BLaER1 (cell line): ENCODE data around the gene SMYD1.
A peak's percentile ranks its signal among the peaks of the same experiment; 100 is the strongest.

Source experiments
- H3K27ac ChIP-seq: shearing (Covaris generic); formaldehyde crosslinking; 2 replicates; pipeline ENCODE4 v1.8.1; 2022
- H3K27me3 ChIP-seq: shearing (Covaris generic); formaldehyde crosslinking; 2 replicates; pipeline ENCODE4 v1.8.1; 2022
- H3K36me3 ChIP-seq: shearing (Covaris generic); formaldehyde crosslinking; 2 replicates; pipeline ENCODE4 v1.8.1; 2022
- H3K4me1 ChIP-seq: shearing (Covaris generic); formaldehyde crosslinking; 2 replicates; pipeline ENCODE4 v1.8.1; 2022
- H3K4me2 ChIP-seq: shearing (Covaris generic); formaldehyde crosslinking; 2 replicates; pipeline ENCODE4 v1.8.1; 2022
- H3K4me3 ChIP-seq: shearing (Covaris generic); formaldehyde crosslinking; 2 replicates; pipeline ENCODE4 v1.8.1; 2022
- H3K9ac ChIP-seq: shearing (Covaris generic); formaldehyde crosslinking; 2 replicates; pipeline ENCODE4 v1.8.1; 2022
- H3K9me3 ChIP-seq: shearing (Covaris generic); formaldehyde crosslinking; 2 replicates; pipeline ENCODE4 v1.8.1; 2022
- H4K20me1 ChIP-seq: shearing (Covaris generic); formaldehyde crosslinking; 2 replicates; pipeline ENCODE4 v1.8.1; 2022
- Cebpa-rat ChIP-seq: shearing (Covaris generic); IDR thresholded peaks from 2 replicates; pipeline ENCODE4 v1.8.1; 2022

Gene SMYD1

DNA sequence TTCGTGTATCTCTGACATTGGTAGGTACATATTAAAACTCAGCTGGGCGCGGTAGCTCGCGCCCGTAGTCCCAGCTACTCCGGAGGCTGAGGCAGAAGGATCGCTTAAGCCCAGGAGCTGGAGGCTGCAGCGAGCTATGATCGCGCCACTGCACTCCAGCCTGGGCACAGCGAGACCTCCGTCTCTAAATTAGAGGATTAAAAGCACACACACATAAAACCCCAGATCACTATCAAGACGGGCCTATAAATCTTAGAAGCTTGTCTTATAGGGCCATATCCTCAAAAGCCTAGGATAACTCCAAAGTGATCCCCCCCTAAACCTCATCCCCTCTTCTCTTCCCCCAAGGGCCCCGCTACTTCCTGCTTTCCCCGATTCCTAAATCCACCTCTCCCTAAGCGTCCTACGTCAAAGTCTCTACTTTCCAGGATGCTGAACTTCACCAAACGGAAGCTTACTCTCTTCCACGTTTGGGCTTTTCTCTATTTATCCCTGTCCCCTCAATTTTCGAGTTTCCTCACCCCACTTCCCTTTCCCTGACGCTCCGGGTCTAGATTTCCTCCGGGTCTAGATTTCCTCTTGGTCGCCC lies 12.7 kb upstream of the SMYD1 start:
- Histone ChIP-seq H3K36me3 (peaks cover 17% of the 10 kb centered on the region), H3K27ac (peak overlapping the region; percentile 97), H3K4me3 (peak overlapping the region; percentile 83), H3K4me2 (peak overlapping the region; percentile 96), H3K9me3 (no peaks in the 10 kb centered on the region), H3K27me3 (no peaks in the 10 kb centered on the region), H3K4me1 (peaks cover 26% of the 10 kb centered on the region), H4K20me1 (no peaks in the 10 kb centered on the region; the same call in 1 of the 2 replicates), H3K9ac (peak overlapping the region; percentile 93)
- no peak for TF ChIP-seq Cebpa-rat

DNA sequence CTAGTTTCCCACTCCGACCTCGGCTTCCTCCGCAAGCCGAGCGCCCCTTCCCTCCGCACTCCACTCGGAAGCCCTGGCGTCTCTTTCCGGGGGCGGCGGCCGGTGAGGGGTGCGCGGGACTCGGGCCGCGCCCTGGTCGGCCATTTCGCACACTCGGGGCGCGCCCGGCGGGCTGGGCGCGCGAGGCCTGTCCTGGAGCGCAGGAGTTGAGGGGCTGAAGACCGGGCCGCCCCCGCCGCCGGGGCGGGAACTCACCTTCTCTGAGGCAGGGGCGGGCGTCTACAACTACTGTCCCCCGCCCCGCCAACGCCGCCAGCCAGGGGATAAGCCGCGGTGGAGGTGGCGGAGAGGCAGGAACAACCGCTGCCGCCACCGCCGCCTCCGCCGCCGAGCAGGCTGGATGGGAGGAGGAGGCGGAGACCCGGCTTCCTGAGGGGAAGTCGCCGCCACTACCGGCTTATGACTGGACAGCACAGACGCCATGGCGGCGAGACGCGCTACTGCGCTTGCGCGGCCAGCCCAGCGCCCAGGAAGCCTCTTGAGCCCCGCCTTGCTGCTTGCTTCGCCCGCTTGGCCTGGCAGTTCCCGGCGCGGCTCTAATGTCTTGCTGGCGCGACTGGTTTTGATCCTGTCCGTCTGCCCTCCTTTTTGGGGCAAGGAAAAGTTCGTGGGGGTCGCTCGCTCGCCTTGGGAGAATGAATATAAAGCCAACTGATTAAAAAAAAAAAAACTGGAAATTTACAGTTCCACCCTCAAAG lies 12.1 kb upstream of the SMYD1 start, which contains the start of gene KRCC1:
KRCC1 (minus strand) TSS at position 413 of the 758 bp plus-strand sequence. CDS start 27,220 bp downstream, outside the sequence.
- Histone ChIP-seq H3K36me3 (peaks cover 17% of the 10 kb centered on the region), H3K4me3 (peak within 1 kb of the TSS; percentile 83), H3K4me2 (peak within 1 kb of the TSS; percentile 96), H3K27ac (peak within 1 kb of the TSS; percentile 97), H3K9me3 (no peaks in the 10 kb centered on the region), H3K27me3 (no peaks in the 10 kb centered on the region), H3K4me1 (peaks cover 26% of the 10 kb centered on the region), H4K20me1 (no peaks in the 10 kb centered on the region; the same call in 1 of the 2 replicates), H3K9ac (peak within 1 kb of the TSS; percentile 93)
- no peak for TF ChIP-seq Cebpa-rat

DNA sequence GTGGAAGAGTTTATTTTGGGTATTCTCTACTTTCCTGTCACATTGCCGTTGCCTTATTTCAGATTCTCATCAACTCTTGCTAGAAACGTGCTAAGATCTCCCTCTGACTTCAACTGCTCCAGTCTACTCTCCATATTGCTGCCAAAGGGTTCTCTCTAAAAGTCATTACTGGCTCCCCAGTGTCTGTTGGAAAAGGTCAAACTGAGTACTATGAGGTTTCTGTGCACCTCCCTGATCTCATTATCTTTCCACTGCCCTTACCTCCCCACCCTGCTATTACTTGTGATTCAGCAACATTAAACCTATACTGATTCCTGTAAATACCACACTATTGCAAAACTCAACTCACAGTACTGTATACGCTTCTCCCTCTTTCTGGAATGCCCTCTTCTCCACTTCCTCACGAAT lies 10.2 kb upstream of the SMYD1 start:
- Histone ChIP-seq H3K27ac (no peak overlapping the region), H4K20me1 (no peaks in the 10 kb centered on the region; the same call in 1 of the 2 replicates), H3K4me2 (no peak overlapping the region), H3K9me3 (no peaks in the 10 kb centered on the region), H3K9ac (no peak overlapping the region), H3K36me3 (0 out of 2 replicates have a peak, but pooled peaks cover 2% of the 10 kb centered on the region), H3K4me1 (peaks cover 26% of the 10 kb centered on the region), H3K27me3 (no peaks in the 10 kb centered on the region), H3K4me3 (no peak overlapping the region)
- TF ChIP-seq Cebpa-rat, result no peak

DNA sequence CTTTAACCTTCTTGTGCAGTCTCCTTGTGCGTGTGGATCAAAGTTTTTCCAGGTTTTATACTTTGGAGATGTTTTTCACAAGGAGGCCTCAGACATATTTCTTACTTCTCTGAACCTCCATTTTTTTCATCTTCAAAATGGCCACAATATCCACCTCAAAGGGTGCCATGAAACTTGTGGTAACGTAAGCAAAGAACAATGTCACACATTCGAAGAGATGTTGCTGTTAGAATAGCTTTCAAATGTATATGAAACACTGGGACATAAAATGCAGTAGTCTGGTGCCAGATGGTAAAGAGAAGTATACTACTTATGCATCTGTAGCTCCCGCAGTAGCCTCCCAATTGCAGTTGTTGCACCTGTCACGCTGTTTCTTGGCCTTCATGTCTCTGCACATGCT lies 9.4 kb upstream of the SMYD1 start:
- no peak overlapping the region for H3K9ac ChIP-seq
- no peaks in the 10 kb centered on the region for H3K36me3 ChIP-seq
- no peaks in the 10 kb centered on the region for H4K20me1 ChIP-seq
- no peaks in the 10 kb centered on the region for H3K9me3 ChIP-seq
- no peaks in the 10 kb centered on the region for H3K27me3 ChIP-seq
- peaks cover 24% of the 10 kb centered on the region for H3K4me1 ChIP-seq
- H3K4me2 ChIP-seq, result no peak overlapping the region
- TF ChIP-seq Cebpa-rat, result no peak
- no peak overlapping the region for H3K27ac ChIP-seq
- H3K4me3 ChIP-seq, result no peak overlapping the region

DNA sequence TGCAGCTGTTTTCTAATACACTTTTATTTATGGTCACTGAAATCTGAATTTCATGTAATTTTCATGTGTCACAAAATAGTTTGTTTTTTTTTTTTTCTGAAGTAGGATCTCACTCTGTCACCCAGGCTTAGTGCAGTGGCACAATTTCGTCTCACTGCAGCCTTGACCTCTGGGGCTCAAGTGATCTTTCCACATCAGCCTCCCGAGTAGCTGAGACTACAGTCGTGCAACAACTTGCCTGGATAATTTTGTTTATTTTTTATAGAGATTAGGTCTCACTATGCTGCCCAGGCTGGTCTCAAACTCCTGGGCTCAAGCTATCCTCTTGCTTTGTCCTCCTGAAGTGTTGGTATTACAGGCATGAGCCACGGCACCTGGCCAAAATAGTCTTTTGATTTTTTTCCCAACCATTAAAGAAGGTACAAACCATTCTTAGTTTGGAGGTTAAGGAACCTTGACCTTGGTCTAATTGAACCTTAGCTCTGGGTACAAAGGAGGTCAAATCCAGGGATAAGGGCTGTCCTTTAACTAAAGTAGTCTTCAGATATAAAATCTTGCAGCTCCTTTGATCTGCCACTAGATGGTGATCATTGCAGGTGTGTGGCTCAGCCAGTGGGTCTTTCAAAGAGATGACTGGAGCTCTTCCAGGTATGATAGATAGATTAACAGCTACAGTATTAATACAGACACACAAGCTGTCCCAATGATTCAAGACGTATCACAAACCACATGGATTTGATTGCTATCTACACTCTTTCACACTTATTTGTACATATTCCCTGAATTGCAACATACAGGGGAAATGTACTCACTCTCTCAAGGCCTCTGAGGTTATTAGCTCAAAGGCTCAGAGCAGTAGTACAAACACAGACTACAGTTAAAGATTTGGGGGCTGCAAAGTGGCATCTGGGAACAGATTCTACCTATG lies 7.4 kb upstream of the SMYD1 start:
- Histone ChIP-seq H3K4me1 (peaks cover 8% of the 10 kb centered on the region), H3K36me3 (no peaks in the 10 kb centered on the region), H3K27me3 (no peaks in the 10 kb centered on the region), H3K4me2 (no peak overlapping the region), H3K4me3 (no peak overlapping the region), H3K27ac (no peak overlapping the region), H4K20me1 (no peaks in the 10 kb centered on the region), H3K9ac (no peak overlapping the region), H3K9me3 (no peaks in the 10 kb centered on the region)
- no peak; the same call in 1 of the 2 replicates for TF ChIP-seq Cebpa-rat

DNA sequence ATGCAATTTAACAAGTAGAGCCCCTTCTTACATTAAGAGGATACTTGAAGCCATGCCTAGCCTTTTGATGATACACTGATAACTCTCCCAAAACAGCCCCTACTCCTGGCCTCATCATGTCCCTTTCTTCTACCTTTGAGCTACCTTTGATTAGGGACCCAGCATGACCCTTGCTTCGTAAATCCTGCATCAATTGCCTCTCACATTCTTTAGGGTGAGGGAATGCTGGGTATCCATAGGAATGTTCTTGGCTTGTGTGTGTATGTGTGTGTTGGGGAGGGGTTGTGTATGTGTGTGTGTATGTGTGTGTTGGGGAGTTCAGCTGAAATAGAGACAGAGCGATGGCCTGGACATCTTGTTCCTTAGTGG lies 6.7 kb upstream of the SMYD1 start:
- H3K27ac ChIP-seq, result no peak overlapping the region
- H3K4me2 ChIP-seq, result no peak overlapping the region
- no peak for TF ChIP-seq Cebpa-rat
- no peaks in the 10 kb centered on the region for H3K36me3 ChIP-seq
- H3K4me3 ChIP-seq, result no peak overlapping the region
- no peaks in the 10 kb centered on the region for H3K9me3 ChIP-seq
- peaks cover 7% of the 10 kb centered on the region for H3K4me1 ChIP-seq
- H3K9ac ChIP-seq, result no peak overlapping the region
- no peaks in the 10 kb centered on the region for H4K20me1 ChIP-seq
- H3K27me3 ChIP-seq, result no peaks in the 10 kb centered on the region

DNA sequence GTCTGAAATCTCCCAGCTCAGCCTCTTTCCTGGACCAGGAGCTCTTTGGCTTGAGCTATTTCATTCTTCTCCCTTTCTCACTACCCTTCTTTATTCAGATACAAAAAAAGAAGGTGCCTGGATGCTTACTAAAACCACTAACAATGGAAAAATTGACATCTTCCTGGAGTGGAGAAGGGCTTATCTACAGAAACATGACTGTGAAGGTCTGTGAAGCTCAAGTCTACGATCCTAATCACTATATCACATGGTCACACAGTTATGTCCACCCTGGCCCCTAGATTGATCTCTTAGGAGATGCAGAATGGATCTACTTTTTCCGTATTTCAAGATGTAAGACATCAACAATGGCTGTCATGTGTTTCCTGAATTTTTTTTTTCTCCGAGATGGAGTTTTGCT lies 6.3 kb upstream of the SMYD1 start:
- Histone ChIP-seq H3K4me2 (no peak overlapping the region), H3K9ac (no peak overlapping the region), H3K9me3 (no peaks in the 10 kb centered on the region), H3K4me1 (peaks cover 3% of the 10 kb centered on the region), H3K36me3 (no peaks in the 10 kb centered on the region), H4K20me1 (no peaks in the 10 kb centered on the region), H3K4me3 (no peak overlapping the region), H3K27me3 (no peaks in the 10 kb centered on the region), H3K27ac (no peak overlapping the region)
- no peak for TF ChIP-seq Cebpa-rat

DNA sequence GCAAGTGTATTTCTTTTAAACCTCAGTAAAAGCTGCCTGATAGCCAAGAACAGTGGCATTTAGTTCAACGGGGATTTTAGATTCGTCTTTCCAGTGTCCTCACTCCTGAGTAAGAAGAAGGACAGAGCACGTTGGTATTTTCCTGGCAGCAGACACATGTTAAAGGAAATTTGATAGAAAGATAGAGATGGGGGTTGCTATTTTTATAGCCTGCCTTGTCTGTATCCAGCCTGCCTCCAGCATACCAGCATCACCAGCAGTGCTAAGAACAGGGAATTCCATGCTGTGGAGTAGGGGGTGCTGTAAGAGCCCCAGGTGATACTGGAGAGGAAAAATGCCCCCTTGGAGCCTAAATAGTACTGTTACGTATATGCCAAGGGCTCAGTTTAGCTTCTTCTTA lies 1.1 kb upstream of the SMYD1 start:
- no peak overlapping the region for H3K9ac ChIP-seq
- H3K9me3 ChIP-seq, result no peaks in the 10 kb centered on the region
- no peaks in the 10 kb centered on the region for H3K36me3 ChIP-seq
- H3K4me3 ChIP-seq, result no peak overlapping the region
- no peak overlapping the region for H3K4me2 ChIP-seq
- no peaks in the 10 kb centered on the region for H3K27me3 ChIP-seq
- H3K4me1 ChIP-seq, result no peaks in the 10 kb centered on the region
- H4K20me1 ChIP-seq, result no peaks in the 10 kb centered on the region
- TF ChIP-seq Cebpa-rat, result no peak
- H3K27ac ChIP-seq, result no peak overlapping the region

DNA sequence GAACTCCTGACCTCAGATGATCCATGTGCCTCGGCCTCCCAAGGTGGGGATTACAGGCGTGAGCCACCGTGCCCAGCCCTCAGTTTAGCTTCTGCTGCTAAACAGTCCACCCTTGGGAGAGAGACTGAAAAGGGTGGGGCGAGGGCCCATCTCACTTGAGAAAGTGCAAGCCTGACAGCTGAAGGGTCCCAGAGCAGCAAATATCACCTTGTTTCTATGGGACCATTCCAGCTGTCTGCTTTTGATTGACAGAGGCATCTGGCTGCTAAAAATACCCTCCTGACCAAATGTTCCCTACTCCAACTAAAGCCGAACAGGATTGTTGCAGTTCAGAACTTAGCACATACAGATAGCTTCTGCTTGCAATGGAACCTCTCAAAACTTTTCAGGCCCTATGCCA lies 436 bp upstream of the SMYD1 start:
- no peak overlapping the region for H3K9ac ChIP-seq
- no peaks in the 10 kb centered on the region for H4K20me1 ChIP-seq
- H3K27me3 ChIP-seq, result no peaks in the 10 kb centered on the region
- H3K27ac ChIP-seq, result no peak overlapping the region
- no peak overlapping the region for H3K4me3 ChIP-seq
- H3K4me1 ChIP-seq, result no peaks in the 10 kb centered on the region
- no peak for TF ChIP-seq Cebpa-rat
- H3K4me2 ChIP-seq, result no peak overlapping the region
- no peaks in the 10 kb centered on the region for H3K36me3 ChIP-seq
- H3K9me3 ChIP-seq, result no peaks in the 10 kb centered on the region

DNA sequence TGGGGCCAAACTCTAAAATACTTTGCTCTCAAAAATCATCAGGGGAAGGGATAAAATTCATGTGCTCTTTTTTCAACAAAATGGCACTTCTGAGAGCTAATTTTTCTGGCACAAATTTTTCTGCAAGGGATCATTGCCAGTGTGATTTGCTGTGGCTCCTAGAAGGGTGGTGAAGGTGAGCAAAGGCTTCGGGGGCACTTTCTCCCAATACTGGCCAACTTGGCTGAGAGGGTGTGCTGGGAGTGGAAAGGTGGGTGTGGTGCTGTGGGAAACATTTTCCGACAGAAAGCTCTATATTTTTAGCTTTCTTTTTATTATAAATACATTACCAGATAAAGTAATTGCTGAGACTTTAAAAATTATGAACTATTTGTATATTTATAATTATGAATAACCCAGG lies 419 bp downstream of the SMYD1 start:
- Histone ChIP-seq H3K4me1 (no peaks in the 10 kb centered on the region), H3K4me2 (no peak overlapping the region), H4K20me1 (no peaks in the 10 kb centered on the region), H3K27me3 (no peaks in the 10 kb centered on the region), H3K4me3 (no peak overlapping the region), H3K9me3 (no peaks in the 10 kb centered on the region), H3K9ac (no peak overlapping the region), H3K36me3 (no peaks in the 10 kb centered on the region), H3K27ac (no peak overlapping the region)
- no peak for TF ChIP-seq Cebpa-rat
